ENCODE results near the gene AGAP1. TPM values are rescaled to one million over a fixed set of nuclear protein-coding genes. Genes with fewer than 3 reads are reported as not detected.

AGAP1 gene
- total and polyA plus RNA-seq, 2 donors (not counting 3 experiments of a cell fraction or from before 2014, with no cell fraction given), result 10.2 to 20.9 TPM

- Histone ChIP-seq H3K79me2 (ENCODE audit: control insufficient read depth, insufficient read depth, low read length) (no peaks in the 10 kb centered on the region), H2AFZ (ENCODE audit: low read depth, low read length) (no peak overlapping the region), H3K27ac (ENCODE audit: insufficient read depth, low read depth, low read length) (no peak overlapping the region), H3K4me3 (replicated peaks in 1 of 3; ENCODE audit: insufficient read depth in 1 of 3, low read depth in 1 of 3, low read length in 3 of 3) (no peak overlapping the region), H3K9me3 (replicated peaks; ENCODE audit: control insufficient read depth, insufficient read depth, low read length) (no peaks in the 10 kb centered on the region), H4K20me1 (replicated peaks; ENCODE audit: control insufficient read depth, extremely low read depth, insufficient read depth, low read length) (no peaks in the 10 kb centered on the region), H3K36me3 (ENCODE audit: control insufficient read depth in 2 of 2, extremely low read depth in 1 of 2, insufficient read depth in 2 of 2, low read length in 2 of 2) (no peaks in the 10 kb centered on the region), H3K9ac (replicated peaks; ENCODE audit: extremely low read depth, insufficient read depth, low read length) (no peak overlapping the region), H3K4me1 (ENCODE audit: control insufficient read depth, extremely low read depth, insufficient read depth, low read length) (peaks cover 2% of the 10 kb centered on the region), H3K4me2 (ENCODE audit: insufficient read depth, low read length) (no peak overlapping the region), H3K27me3 (ENCODE audit: control insufficient read depth in 2 of 2, insufficient read depth in 2 of 2, low read length in 2 of 2) (no peaks in the 10 kb centered on the region), H3K9me1 (replicated peaks; ENCODE audit: control insufficient read depth, extremely low read depth, insufficient read depth, low read length) (no peaks in the 10 kb centered on the region)
- dilution Hi-C loops (cut with MboI; ENCODE audit: extremely low pct_ligation_motif_present, low sequenced_read_pairs) (no loop called here), intact Hi-C loops (cut with micrococcal nuclease) (no loop called here)
- FAIRE-seq (no peak), DNase-seq (ENCODE audit: low read depth, low spot score) (no peak)
- ChIA-PET POLR2A (no interaction called here), CTCF (interaction anchor here (3.7 kb wide), 1 partner anchor 16 kb away, joined by 14 read pairs; no protein-coding TSS in a partner anchor)
- no TSS peak for BruUV-seq (replicated peaks)
- TF ChIP-seq FOS (IDR thresholded peaks at IDR 0.05; ENCODE audit: borderline replicate concordance, insufficient read depth, low read length), result no peak
Measured at GRCh38 chr2:235611349-235611748, 117.5 kb downstream of the AGAP1 start.

- no peaks in the 10 kb centered on the region for H3K36me3 ChIP-seq (ENCODE audit: control insufficient read depth in 2 of 2, extremely low read depth in 1 of 2, insufficient read depth in 2 of 2, low read length in 2 of 2)
- ChIA-PET CTCF (interaction anchor here (3.7 kb wide), 1 partner anchor 16 kb away, joined by 14 read pairs; no protein-coding TSS in a partner anchor), POLR2A (no interaction called here)
- no peaks in the 10 kb centered on the region for H4K20me1 ChIP-seq (replicated peaks; ENCODE audit: control insufficient read depth, extremely low read depth, insufficient read depth, low read length)
- H3K4me3 ChIP-seq (replicated peaks in 1 of 3; ENCODE audit: insufficient read depth in 1 of 3, low read depth in 1 of 3, low read length in 3 of 3), result no peak overlapping the region
- peaks cover 2% of the 10 kb centered on the region for H3K4me1 ChIP-seq (ENCODE audit: control insufficient read depth, extremely low read depth, insufficient read depth, low read length)
- H3K9ac ChIP-seq (replicated peaks; ENCODE audit: extremely low read depth, insufficient read depth, low read length), result no peak overlapping the region
- no peaks in the 10 kb centered on the region for H3K27me3 ChIP-seq (ENCODE audit: control insufficient read depth in 2 of 2, insufficient read depth in 2 of 2, low read length in 2 of 2)
- no peak overlapping the region for H3K4me2 ChIP-seq (ENCODE audit: insufficient read depth, low read length)
- H2AFZ ChIP-seq (ENCODE audit: low read depth, low read length), result no peak overlapping the region
- no peak for TF ChIP-seq POLR2A (IDR thresholded peaks at IDR 0.05; ENCODE audit: low read depth, low read length)
- no peak for TF ChIP-seq EZH2 (IDR thresholded peaks at IDR 0.05; ENCODE audit: borderline replicate concordance, low read depth, low read length, severe bottlenecking)
- TF ChIP-seq MAX (IDR thresholded peaks at IDR 0.05; ENCODE audit: insufficient read depth, insufficient read length), result no peak
- TF ChIP-seq GATA2 (IDR thresholded peaks at IDR 0.05; ENCODE audit: insufficient read depth, insufficient read length, low read depth, low read length), result no peak
- TF ChIP-seq CTCF (IDR thresholded peaks at IDR 0.05; ENCODE audit: extremely low read depth in 1 of 2, insufficient read depth in 1 of 2, low read depth in 1 of 2, low read length in 2 of 2), result no peak
- TF ChIP-seq FOS (IDR thresholded peaks at IDR 0.05; ENCODE audit: borderline replicate concordance, insufficient read depth, low read length), result no peak
- no peak for TF ChIP-seq POLR2AphosphoS5 (IDR thresholded peaks at IDR 0.05; ENCODE audit: insufficient read depth, low read depth, low read length)
- no peak for TF ChIP-seq JUN (IDR thresholded peaks at IDR 0.05; ENCODE audit: borderline replicate concordance, insufficient read depth, insufficient read length, low read depth)
- no peak for TF ChIP-seq MYC (IDR thresholded peaks at IDR 0.05; ENCODE audit: low read depth, low read length)
- DNase-seq (ENCODE audit: low read depth, low spot score) (no peak), FAIRE-seq (no peak)
- intact Hi-C loops (cut with micrococcal nuclease) (no loop called here), dilution Hi-C loops (cut with MboI; ENCODE audit: extremely low pct_ligation_motif_present, low sequenced_read_pairs) (no loop called here)
- H3K9me1 ChIP-seq (replicated peaks; ENCODE audit: control insufficient read depth, extremely low read depth, insufficient read depth, low read length), result no peaks in the 10 kb centered on the region
- H3K9me3 ChIP-seq (replicated peaks; ENCODE audit: control insufficient read depth, insufficient read depth, low read length), result no peaks in the 10 kb centered on the region
- no TSS peak for BruUV-seq (replicated peaks)
- no peak overlapping the region for H3K27ac ChIP-seq (ENCODE audit: insufficient read depth, low read depth, low read length)
- H3K79me2 ChIP-seq (ENCODE audit: control insufficient read depth, insufficient read depth, low read length), result no peaks in the 10 kb centered on the region
Measured at GRCh38 chr2:235611756-235612155, 117.9 kb downstream of the AGAP1 start.

Data from endothelial cell of umbilical vein (primary cell).